RWPE2 (cell line): ENCODE measurements around the gene ADORA1.

ENCODE experiments used
- ATAC-seq: fragments of 200-7000 bp; cut with Tn5 transposase; 3 replicates; pipeline ENCODE4 v1.9.1; 2021; ENCODE audit warnings: low read depth
- DNase-seq: peaks from one replicate; pipeline ENCODE4 v3.0.0-alpha.2; 2020; ENCODE audit warnings: low spot score
- H3K27ac ChIP-seq: fragments of 450-650 bp; 2 replicates; pipeline ENCODE4 v1.5.1; 2017; ENCODE audit warnings: mild to moderate bottlenecking; ENCODE audit not compliant: poor library complexity, severe bottlenecking
- H3K27me3 ChIP-seq: fragments of 250-450 bp; sonication (Bioruptor Pico); 2 replicates; pipeline ENCODE4 v1.5.1; 2021; ENCODE audit warnings: mild to moderate bottlenecking, moderate library complexity; ENCODE audit not compliant: insufficient read depth, poor library complexity, severe bottlenecking
- H3K36me3 ChIP-seq: fragments of 250-450 bp; sonication (Bioruptor Pico); 2 replicates; pipeline ENCODE4 v1.5.1; 2020; ENCODE audit warnings: low read depth, mild to moderate bottlenecking, moderate library complexity
- H3K4me1 ChIP-seq: fragments of 250-450 bp; sonication (Bioruptor Pico); 2 replicates; pipeline ENCODE4 v1.5.1; 2021; ENCODE audit warnings: mild to moderate bottlenecking, moderate library complexity; ENCODE audit not compliant: insufficient read depth, poor library complexity, severe bottlenecking
- H3K4me3 ChIP-seq: fragments of 250-450 bp; sonication (Bioruptor Pico); 2 replicates; pipeline ENCODE4 v1.5.1; 2021; ENCODE audit warnings: mild to moderate bottlenecking, moderate library complexity; ENCODE audit not compliant: severe bottlenecking
- H3K9me3 ChIP-seq: fragments of 250-450 bp; sonication (Bioruptor Pico); 2 replicates; pipeline ENCODE4 v1.5.1; 2021; ENCODE audit warnings: mild to moderate bottlenecking, moderate library complexity; ENCODE audit not compliant: severe bottlenecking
- CTCF ChIP-seq: fragments of 450-650 bp; IDR thresholded peaks from one replicate; pipeline ENCODE4 v1.5.1; 2017; ENCODE audit warnings: mild to moderate bottlenecking, moderate library complexity; ENCODE audit not compliant: poor library complexity, severe bottlenecking

ADORA1 gene

GRCh38 chr1:203089001-203089650, 38.4 kb upstream of the ADORA1 start:
- no peaks in the 10 kb centered on the region for H3K27me3 ChIP-seq
- DNase-seq (no peak), ATAC-seq (peak; percentile 60; the same call in 1 of the 3 replicates)
- no peak for TF ChIP-seq CTCF
- H3K36me3 ChIP-seq, result no peaks in the 10 kb centered on the region
- peaks cover 8% of the 10 kb centered on the region for H3K4me1 ChIP-seq
- H3K4me3 ChIP-seq, result no peak overlapping the region
- H3K9me3 ChIP-seq, result no peaks in the 10 kb centered on the region
- H3K27ac ChIP-seq, result no peak overlapping the region

- ATAC-seq, result no peak
- no peak for TF ChIP-seq CTCF
- Histone ChIP-seq H3K27ac (no peak overlapping the region), H3K9me3 (no peaks in the 10 kb centered on the region), H3K36me3 (no peaks in the 10 kb centered on the region), H3K4me1 (peaks cover 10% of the 10 kb centered on the region), H3K4me3 (no peak overlapping the region), H3K27me3 (no peaks in the 10 kb centered on the region)
- no peak for DNase-seq
These were observed 37.9 kb upstream of the ADORA1 start for GRCh38 chr1:203089651-203090045.

GRCh38 chr1:203090421-203091198, 36.9 kb upstream of the ADORA1 start:
- H3K27ac ChIP-seq, result no peak overlapping the region
- DNase-seq (no peak), ATAC-seq (peak; percentile 14; the same call in 1 of the 3 replicates)
- H3K36me3 ChIP-seq, result no peaks in the 10 kb centered on the region
- TF ChIP-seq CTCF, result no peak
- H3K4me1 ChIP-seq, result peaks cover 10% of the 10 kb centered on the region
- H3K27me3 ChIP-seq, result no peaks in the 10 kb centered on the region
- no peaks in the 10 kb centered on the region for H3K9me3 ChIP-seq
- H3K4me3 ChIP-seq, result no peak overlapping the region

- Histone ChIP-seq H3K27me3 (no peaks in the 10 kb centered on the region), H3K4me3 (no peak overlapping the region)
- ATAC-seq, result no peak
These were observed 36.4 kb upstream of the ADORA1 start for GRCh38 chr1:203091199-203091477.

More at GRCh38 chr1:203091199-203091477, 36.4 kb upstream of the ADORA1 start:
- no peak for TF ChIP-seq CTCF
- H3K27ac ChIP-seq, result no peak overlapping the region
- no peaks in the 10 kb centered on the region for H3K9me3 ChIP-seq
- H3K4me1 ChIP-seq, result peaks cover 10% of the 10 kb centered on the region
- no peaks in the 10 kb centered on the region for H3K36me3 ChIP-seq
- DNase-seq, result no peak
